Dermis blood vessel endothelial cell (primary cell): ENCODE results near the gene DBNL. TPM values are rescaled to one million over a fixed set of nuclear protein-coding genes. Genes with fewer than 3 reads are reported as not detected.

Source experiments
- DNase-seq: peaks from one replicate; pipeline ENCODE4 v3.0.0; 2010
- total RNA-seq: library from RNA; depleted of rRNA; stranded (reverse); fragments of >200 nt; gene quantifications from 2 replicates; pipeline ENCODE4 v1.2.3, GENCODE V29; 2014

The DBNL gene
- total RNA-seq, 1 donor from 2014 or later = 153 TPM

- DNase-seq = no peak
Observed at GRCh38 chr7:44078521-44078920, 34.0 kb downstream of the DBNL start.

- no peak for DNase-seq
Observed at GRCh38 chr7:44079331-44080021, 35.0 kb downstream of the DBNL start.

GRCh38 chr7:44080118-44080517 is 35.6 kb downstream of the DBNL start:
- DNase-seq = no peak

DNA sequence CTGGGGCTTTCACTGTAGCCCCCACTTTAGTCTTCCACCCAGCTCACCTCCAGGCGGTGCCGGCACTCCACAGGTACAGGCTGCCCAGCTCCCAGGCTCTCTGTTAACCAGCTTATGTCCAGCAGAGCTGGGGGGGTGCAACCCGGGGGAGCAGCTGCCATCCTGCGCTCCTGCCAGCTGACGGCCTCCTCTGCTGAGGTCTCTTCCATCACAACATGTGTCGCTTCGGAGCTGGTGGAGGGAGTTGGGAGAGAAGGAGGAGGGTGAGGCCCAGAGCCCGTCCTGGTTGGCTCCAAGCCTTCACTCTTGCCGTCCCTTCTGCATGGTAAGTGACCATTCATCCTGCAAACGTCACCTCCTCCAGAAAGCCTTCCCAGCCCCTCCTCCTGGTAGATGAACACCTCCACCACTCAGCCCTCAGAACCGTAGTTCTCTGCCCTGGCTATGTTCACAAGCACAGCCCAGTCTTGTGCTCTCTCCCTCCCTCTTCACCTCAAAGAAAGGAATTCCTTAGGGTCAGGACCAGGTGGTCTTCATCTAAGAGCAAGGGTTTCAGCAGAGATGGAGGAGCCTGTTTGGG is 36.3 kb downstream of the DBNL start:
- DNase-seq = no peak

DNA sequence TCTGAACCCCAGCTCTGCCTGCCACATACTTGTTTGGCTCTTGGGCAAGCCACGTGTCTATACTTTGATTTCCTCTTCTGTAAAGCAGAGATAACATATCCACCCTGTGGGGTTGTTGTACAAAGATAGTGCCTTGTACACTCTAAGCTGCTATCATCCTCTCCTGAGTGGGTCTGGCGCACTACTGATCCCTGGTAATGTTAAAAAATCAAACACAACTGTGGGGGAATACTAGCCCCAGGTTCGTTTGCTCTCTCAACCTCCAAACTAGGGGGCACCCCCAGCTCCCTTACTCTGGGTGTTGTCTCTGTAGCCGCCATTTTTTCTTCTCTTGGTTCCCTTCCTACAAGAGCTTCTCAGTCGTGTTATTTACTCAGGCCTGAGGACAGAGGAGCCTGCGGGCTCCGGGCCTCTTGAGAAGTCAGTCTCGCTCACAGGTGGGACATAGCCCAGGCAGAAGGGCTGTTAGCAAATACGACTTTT is 36.8 kb downstream of the DBNL start:
- DNase-seq = no peak

DNA sequence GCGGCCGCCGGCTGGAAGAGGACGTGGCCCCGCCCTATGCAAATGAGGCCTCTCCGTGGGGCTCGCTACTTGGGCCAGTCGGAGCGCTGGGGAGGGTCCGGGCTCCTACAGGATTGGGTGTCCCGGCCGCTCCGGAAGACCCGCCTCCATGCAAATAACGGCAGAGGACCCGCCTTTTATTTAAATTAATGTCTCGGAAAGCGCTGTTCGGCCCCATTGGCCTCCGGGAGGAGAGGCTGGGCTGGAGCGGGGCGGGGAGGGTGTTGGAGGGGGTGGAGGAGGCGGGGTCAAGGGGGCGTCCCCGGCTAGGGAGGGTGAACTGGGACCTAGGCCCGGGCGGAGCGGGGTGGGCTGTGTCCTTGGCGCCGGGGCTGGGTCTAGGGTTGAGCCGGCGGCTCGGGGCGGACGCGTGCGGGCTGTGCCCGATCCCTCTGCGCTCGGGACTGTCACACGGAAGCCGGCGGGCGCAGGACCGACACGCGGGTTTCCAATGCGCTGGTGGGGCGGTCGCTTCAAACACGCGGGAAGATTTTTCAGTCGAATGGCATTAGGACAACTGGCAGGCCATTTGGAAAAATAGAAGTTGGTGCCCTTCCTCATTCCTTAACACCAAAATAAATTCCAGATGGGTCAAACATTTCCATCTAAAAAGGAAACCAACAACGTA is 38.2 kb downstream of the DBNL start:
- peak; percentile 99 for DNase-seq

DNA sequence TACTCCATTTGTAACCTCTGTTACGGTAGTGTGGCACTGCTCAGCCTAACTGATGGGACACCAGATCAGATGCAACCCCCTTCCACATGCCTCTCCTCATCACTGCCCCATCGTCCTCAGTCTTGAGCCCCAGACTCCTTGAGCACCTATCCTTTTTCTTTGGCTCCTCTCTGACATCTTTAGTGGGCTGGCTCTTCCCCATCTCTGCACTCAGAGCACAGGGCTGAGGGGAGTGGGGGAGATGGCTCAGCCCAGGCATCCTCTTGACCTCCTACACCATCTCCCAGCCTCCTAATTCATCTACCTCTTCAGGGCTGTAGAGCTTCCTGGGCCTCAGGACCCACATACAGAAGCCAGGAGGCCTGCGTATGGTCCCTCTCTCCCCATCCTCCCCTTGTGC is 39.3 kb downstream of the DBNL start:
- no peak for DNase-seq

GRCh38 chr7:44084701-44085100 is 40.2 kb downstream of the DBNL start:
- no peak for DNase-seq

- DNase-seq = no peak
Observed at GRCh38 chr7:44085546-44085945, 41.0 kb downstream of the DBNL start.

- no peak for DNase-seq
Observed at GRCh38 chr7:44086627-44087026, 42.1 kb downstream of the DBNL start.

GRCh38 chr7:44087911-44088838 is 43.7 kb downstream of the DBNL start:
- DNase-seq = peak; percentile 46

DNA sequence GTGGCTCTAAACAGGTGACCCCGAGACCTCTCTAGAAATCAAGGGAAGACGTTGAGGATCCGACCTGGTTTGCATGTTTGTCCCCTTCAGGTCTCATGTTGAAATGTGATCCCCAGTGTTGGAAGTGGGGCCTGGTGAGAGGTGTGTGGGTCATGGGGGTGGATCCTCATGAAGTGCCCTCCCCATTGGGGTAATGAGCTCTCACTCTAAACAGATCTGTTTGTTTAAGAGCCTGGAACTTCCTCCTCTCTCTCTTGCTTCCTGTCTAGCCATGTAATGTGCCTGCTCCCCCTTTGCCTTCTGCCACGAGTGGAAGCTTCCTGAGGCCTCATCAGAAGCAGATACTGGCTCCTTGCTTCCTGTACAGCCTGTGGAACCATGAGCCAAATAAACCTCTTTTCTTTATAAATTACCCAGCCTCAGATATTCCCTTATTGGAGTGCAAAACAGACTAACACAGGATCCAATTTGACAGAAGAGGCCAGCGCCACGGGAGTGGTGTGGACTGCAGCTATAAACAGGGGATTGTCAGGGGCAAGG is 48.7 kb downstream of the DBNL start:
- no peak for DNase-seq

GRCh38 chr7:44094365-44094764 is 49.9 kb downstream of the DBNL start:
- DNase-seq = no peak

DNA sequence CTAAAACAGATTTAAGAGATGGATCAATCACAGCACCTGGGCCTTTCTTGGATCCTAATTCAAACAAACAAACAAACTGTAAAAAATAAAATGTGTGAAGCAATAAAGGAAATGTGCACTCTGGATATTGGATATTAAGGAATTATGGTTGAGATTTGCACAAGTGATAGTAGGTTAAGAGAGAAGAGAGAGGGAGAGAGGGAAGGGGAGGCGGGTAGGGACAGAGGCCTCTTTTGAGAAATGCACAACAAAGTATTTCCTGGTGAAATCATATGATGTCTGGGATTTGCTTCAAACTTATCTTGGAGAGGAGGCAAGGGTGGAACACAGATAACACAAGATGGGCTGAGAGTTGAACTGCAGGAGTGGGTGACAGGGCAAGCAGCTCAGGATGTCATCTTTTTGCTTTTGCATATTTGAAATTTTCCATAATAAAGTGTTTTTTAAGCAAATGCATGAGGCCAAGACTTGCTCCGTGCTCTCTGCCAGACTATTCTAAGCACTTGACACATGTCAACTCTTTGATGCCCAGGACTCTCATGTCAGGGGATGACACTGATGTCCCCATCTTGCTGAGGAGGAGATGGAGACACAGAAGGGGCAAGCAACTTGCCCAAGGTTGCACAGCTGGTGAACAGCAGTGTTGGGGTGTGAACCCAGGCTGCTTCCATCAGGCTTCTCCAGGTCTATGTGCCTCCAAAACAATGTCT is 50.5 kb downstream of the DBNL start:
- no peak for DNase-seq

GRCh38 chr7:44095781-44096180 is 51.3 kb downstream of the DBNL start:
- DNase-seq = no peak

- no peak for DNase-seq
Observed at GRCh38 chr7:44096326-44096881, 51.9 kb downstream of the DBNL start.

DNA sequence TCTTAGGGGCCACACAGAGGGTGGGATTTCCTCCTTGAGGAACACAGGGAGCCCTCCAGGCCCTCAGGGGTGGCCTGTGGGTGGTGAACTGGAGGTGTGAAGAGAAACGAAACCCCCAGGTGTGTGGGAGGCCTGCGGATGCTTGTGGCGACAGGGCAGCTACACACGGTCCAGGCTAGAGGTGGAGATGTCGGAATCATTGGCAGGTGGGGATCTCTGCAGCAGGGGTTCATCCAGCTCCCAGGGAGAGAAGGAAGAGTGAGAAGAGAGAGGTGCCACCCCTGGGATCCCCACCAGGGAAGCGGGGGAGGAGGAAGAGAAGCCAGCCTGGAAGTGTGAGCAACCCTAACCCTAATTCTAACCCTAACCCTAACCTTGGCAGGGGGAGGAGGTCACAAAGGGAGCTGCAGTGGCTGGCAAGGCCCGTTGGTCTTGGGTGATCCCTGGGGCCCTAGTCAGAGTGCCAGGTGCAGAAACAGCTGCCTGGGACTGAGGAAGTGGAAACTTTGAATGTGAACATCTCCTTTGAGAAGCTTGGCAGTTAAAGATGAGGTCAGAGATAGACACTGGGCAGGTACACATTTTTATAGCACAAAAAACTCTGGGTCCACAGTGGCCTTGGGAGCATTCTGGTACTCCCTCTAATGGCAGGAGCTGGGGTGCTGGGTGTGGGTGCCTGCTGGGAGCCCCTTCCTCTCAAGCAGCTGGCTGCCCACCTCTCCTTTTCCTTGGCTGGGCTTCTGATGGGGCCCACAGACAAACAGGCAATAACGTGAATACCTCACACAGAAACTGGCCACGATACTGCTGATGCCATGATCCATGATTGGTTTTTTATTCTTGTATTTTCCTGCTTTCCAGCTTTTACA is 52.8 kb downstream of the DBNL start:
- no peak for DNase-seq

GRCh38 chr7:44098092-44099068 is 53.9 kb downstream of the DBNL start:
- DNase-seq = no peak

DNA sequence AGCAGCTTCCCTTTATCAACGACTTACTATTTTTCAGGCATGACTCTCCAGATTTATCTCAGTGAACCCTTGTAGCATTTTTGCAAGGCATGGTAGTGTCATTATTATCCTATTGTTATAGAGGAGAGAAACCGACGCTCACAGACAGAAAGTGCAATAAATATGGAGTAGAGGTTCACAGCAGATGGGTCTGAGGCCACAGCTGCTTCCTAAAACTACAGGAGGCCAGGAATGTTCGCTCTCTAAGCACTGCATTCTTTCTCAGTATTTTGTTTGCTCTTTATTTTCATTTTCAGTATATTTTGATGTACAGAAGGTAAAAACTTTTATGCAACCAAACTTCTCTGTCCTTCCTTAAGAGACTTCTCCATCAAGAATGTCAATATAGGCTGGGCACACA is 55.2 kb downstream of the DBNL start:
- DNase-seq = no peak
